Heart left ventricle (tissue), 16 donors: ENCODE data around the gene FSTL5. TPM values are rescaled to one million over a fixed set of nuclear protein-coding genes. Genes with fewer than 3 reads are reported as not detected.

Experiments used
- ATAC-seq, 4 donors: fragments of 200-7000 bp; cut with Tn5 transposase; one replicate each; pipeline ENCODE4 v1.9.1; 2020 to 2022; ENCODE audit warnings: moderate library complexity in 4 of 4, mild to moderate bottlenecking in 3 of 4, moderate number of reproducible peaks in 1 of 4
- DNase-seq, 5 donors: peaks; one replicate each; pipeline ENCODE4 v3.0.0-alpha.2; 2020
- H3K27ac ChIP-seq, 12 donors: fragments of 200-600 bp; sonication (generic) in 4 of 12; one replicate each; pipeline versions ENCODE4 v1.5.0 to v1.8.0; 2016 to 2022; ENCODE audit warnings: mild to moderate bottlenecking in 2 of 12
- H3K27me3 ChIP-seq, 9 donors: fragments of 200-600 bp; sonication (generic) in 2 of 9; one replicate each; pipeline versions ENCODE4 v1.5.1 to v1.8.0; 2016 to 2022; ENCODE audit warnings: mild to moderate bottlenecking in 3 of 9
- H3K36me3 ChIP-seq, 9 donors: fragments of 200-600 bp; sonication (generic) in 2 of 9; one replicate each; pipeline versions ENCODE4 v1.5.0 to v1.8.0; 2018 to 2022; ENCODE audit warnings: mild to moderate bottlenecking in 2 of 9
- H3K4me1 ChIP-seq, 12 donors: fragments of 200-600 bp; sonication (generic) in 4 of 12; one replicate each; pipeline versions ENCODE4 v1.5.0 to v1.8.0; 2016 to 2022; ENCODE audit warnings: mild to moderate bottlenecking in 3 of 12
- H3K4me3 ChIP-seq, 12 donors: fragments of 200-600 bp; sonication (generic) in 4 of 12; one replicate each; pipeline versions ENCODE4 v1.5.0 to v1.8.0; 2017 to 2022; ENCODE audit warnings: mild to moderate bottlenecking in 9 of 12, moderate library complexity in 4 of 12
- H3K9me3 ChIP-seq, 12 donors: fragments of 200-600 bp; sonication (generic) in 4 of 12; one replicate each; pipeline versions ENCODE4 v1.5.0 to v1.8.0; 2016 to 2022; ENCODE audit warnings: mild to moderate bottlenecking in 1 of 12
- POLR2A ChIP-seq, 2 donors: fragments of 450-650 bp; IDR thresholded peaks; one replicate each; pipeline ENCODE4 v1.6.1; 2017; ENCODE audit warnings: antibody characterized with exemption in 2 of 2, mild to moderate bottlenecking in 2 of 2, moderate library complexity in 2 of 2
- WGBS, 4 donors: extraction: QIAGEN DNeasy Blood & Tissue Kit in 2 of 4; methylation state at CpG; one replicate each; pipeline versions ENCODE4 v1.1.5 to v1.1.7; 2013 to 2018; 5-methylcytosine and 5-hydroxymethylcytosine counted together
- intact Hi-C, 10 donors: fragments of 100-400 bp; cut with DNase I; formaldehyde crosslinking; loops; one replicate each; pipeline versions ENCODE4 v1.11.1 to v1.14.2; 2022
- polyA plus RNA-seq, 2 donors: library from polyadenylated mRNA; stranded (reverse); fragments of 200-250 nt; gene quantifications; one replicate each; pipeline ENCODE4 v1.2.3, GENCODE V29; 2013
- total RNA-seq, 9 donors: library from RNA; depleted of rRNA in 2 of 9; stranded (reverse); fragments of >200 nt in 2 of 9; fragmentation: NEBNext Ultra II Directional in 3 of 9; extraction: Animal tissue kit (Norgen Biotek cat#: 25700) in 3 of 9; gene quantifications; one replicate each; pipeline versions ENCODE4 v1.1.0 to v1.2.4, GENCODE V29; 2016 to 2023
- TF ChIP-seq, protein P1 (sequence below), 12 donors: fragments of 200-600 bp; sonication (generic) in 4 of 12; IDR thresholded peaks; one replicate each; pipeline versions ENCODE4 v1.5.0 to v1.8.0; 2018 to 2022; ENCODE audit warnings: antibody characterized with exemption in 12 of 12, mild to moderate bottlenecking in 5 of 12
- donor health status: ischemic (EF 13 %, LVEDD 7.1; RV severe dilation, severe dysfunction).
- donor health status: healthy with polysubstance abuse.
- donor health status: DM: no; HTN: yes; CAD: no.
- donor health status: DM: no; HTN: no; CAD: no.
- donor health status: ischemic (EF 25% LVEDD 6.9; RV normal size, moderate dysfunction).
- donor health status: ischemic (EF 25% LVEDD 5.7; RV mildly dilated, moderate dysfunction).
- donor health status: healthy.
- donor health status: DM: yes; HTN: yes; CAD: no.
- donor health status: ischemic (EF 35%, LVEDD 5.7; RV mildly dilated, moderate dysfunction).
- donor health status: nonischemic (EF 11% LVEDD 7.7; RV severe dilation, severe dysfunction).
- donor health status: DM: yes; HTN: yes; CAD: no.
- donor health status: PGD.
- donor health status: ischemic (EF 29% LVEDD 5.4; RV normal size, mild dysfunction).
- donor health status: nonischemic (EF 23%, LVEDD 6.1; RV moderate dilation, normal function).

Gene FSTL5
- total and polyA plus RNA-seq, 11 donors = not detected

DNA sequence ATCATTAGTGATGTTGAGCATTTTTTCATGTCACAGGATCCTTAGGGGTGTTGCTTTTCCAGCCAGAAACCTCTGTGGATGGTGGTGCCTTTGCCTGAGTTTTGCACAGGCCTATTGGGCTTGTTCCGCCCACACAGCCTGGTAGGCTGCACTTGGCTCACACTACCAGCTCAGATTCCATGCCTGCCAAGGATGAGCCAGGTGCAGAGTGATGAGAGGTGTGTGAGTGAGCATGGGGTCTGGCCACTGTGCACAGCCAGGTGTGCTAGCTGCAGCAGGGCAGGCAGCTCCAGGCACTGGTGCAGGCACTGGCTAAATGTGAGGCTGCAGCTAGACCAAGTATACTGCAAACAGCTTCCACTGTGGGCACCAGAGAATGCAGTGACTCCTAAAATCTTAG, 341.6 kb downstream of the FSTL5 start:
- H3K27me3 ChIP-seq = no peaks in the 10 kb centered on the region
- H3K36me3 ChIP-seq = no peaks in the 10 kb centered on the region
- no peaks in the 10 kb centered on the region for H3K4me1 ChIP-seq
- no peak for TF ChIP-seq POLR2A (IDR thresholded peaks at IDR 0.05)
- TF ChIP-seq, protein P1, sequence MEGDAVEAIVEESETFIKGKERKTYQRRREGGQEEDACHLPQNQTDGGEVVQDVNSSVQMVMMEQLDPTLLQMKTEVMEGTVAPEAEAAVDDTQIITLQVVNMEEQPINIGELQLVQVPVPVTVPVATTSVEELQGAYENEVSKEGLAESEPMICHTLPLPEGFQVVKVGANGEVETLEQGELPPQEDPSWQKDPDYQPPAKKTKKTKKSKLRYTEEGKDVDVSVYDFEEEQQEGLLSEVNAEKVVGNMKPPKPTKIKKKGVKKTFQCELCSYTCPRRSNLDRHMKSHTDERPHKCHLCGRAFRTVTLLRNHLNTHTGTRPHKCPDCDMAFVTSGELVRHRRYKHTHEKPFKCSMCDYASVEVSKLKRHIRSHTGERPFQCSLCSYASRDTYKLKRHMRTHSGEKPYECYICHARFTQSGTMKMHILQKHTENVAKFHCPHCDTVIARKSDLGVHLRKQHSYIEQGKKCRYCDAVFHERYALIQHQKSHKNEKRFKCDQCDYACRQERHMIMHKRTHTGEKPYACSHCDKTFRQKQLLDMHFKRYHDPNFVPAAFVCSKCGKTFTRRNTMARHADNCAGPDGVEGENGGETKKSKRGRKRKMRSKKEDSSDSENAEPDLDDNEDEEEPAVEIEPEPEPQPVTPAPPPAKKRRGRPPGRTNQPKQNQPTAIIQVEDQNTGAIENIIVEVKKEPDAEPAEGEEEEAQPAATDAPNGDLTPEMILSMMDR (IDR thresholded peaks at IDR 0.05) = no peak
- intact Hi-C loops = no loop called here
- H3K4me3 ChIP-seq = no peak overlapping the region
- H3K27ac ChIP-seq = no peak overlapping the region
- H3K9me3 ChIP-seq = peaks cover 0 to 19% (median 6%) of the 10 kb centered on the region in 12 donors
- WGBS, 4 donors = 96 to 100% (median 98%) methylated on average over 1 of the region's 1 CpG
- ATAC-seq = no peak
- DNase-seq = no peak

DNA sequence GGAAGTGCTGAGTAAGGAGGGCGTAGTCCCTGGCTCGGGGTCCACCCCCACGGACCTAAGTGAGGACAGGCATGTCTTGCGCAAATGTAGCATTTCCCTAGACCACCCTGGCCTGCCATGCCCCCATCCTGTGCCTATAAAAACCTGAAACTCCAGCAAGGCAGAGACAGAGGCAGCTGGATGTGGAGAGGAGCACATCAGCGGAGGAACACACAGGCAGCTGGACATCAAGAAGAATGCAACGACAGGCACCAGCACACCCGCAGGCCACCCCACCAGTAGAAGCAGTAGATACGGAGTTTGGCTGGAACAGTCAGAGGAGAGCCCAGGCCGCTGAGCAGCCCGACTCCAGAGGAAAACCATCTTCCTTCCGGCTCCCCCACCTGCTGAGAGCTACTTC, 345.9 kb downstream of the FSTL5 start:
- WGBS, 4 donors = 60 to 74% (median 70%) methylated on average over 10 to 11 of the region's 11 CpGs
- Histone ChIP-seq H3K36me3 (no peaks in the 10 kb centered on the region), H3K9me3 (peaks cover 0 to 13% (median 4%) of the 10 kb centered on the region in 12 donors), H3K27ac (no peak overlapping the region), H3K4me3 (no peak overlapping the region), H3K27me3 (no peaks in the 10 kb centered on the region), H3K4me1 (no peaks in the 10 kb centered on the region)
- DNase-seq (no peak), ATAC-seq (no peak)
- intact Hi-C loops = no loop called here
- no peak for TF ChIP-seq POLR2A (IDR thresholded peaks at IDR 0.05)
- TF ChIP-seq, protein P1 (IDR thresholded peaks at IDR 0.05) = no peak

DNA sequence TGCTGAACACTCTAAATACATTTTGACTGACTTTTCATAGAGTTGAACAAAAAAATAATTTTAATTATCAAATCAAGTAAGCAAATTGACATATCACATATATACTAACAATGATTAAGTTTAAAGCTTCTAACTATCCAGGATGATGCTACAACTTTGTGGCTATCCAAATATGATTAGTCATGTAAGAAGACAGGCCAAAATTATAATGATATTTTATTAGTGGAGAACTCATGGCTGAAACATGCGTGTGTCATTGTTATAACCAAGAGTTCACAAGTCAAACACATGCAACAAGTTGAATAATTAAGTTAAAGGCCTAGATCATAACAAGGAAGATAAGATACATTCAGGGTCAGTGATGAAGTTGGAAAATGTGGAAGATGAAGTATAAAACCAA, 346.8 kb downstream of the FSTL5 start:
- ATAC-seq (no peak), DNase-seq (no peak)
- Histone ChIP-seq H3K4me3 (no peak overlapping the region), H3K9me3 (peaks cover 0 to 5% (median 0%) of the 10 kb centered on the region in 12 donors), H3K36me3 (no peaks in the 10 kb centered on the region), H3K27me3 (no peaks in the 10 kb centered on the region), H3K27ac (no peak overlapping the region), H3K4me1 (no peaks in the 10 kb centered on the region)
- TF ChIP-seq, protein P1 (IDR thresholded peaks at IDR 0.05) = no peak
- intact Hi-C loops = no loop called here
- WGBS, 4 donors = 90 to 96% (median 93%) methylated on average over 1 of the region's 1 CpG

DNA sequence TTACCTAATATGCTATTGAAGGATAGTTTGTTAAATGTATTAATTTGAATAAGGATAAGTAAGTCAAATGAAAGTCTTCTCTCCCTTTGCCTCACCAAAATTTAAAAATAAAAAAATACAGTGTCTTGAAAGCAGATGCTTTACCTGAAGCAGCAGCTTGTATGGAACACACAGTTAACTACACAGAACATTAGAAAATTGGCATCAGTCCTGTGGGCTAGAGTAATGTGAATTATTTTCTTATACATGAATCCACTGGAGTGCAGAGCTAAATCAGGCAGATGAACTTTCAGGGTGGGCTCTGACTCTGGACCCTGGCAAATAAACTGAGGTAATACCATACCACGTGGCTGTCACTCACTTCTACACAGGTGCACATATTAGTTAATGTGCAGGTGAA, 348.0 kb downstream of the FSTL5 start:
- DNase-seq (no peak), ATAC-seq (no peak)
- 70 to 79% (median 73%) methylated on average over 1 of the region's 1 CpG for WGBS, 4 donors
- no peaks in the 10 kb centered on the region for H3K4me1 ChIP-seq
- no peaks in the 10 kb centered on the region for H3K27me3 ChIP-seq
- H3K27ac ChIP-seq = no peak overlapping the region
- intact Hi-C loops = no loop called here
- H3K4me3 ChIP-seq = no peak overlapping the region
- H3K36me3 ChIP-seq = no peaks in the 10 kb centered on the region
- TF ChIP-seq, protein P1 (IDR thresholded peaks at IDR 0.05) = no peak
- TF ChIP-seq POLR2A (IDR thresholded peaks at IDR 0.05) = no peak
- H3K9me3 ChIP-seq = no peaks in the 10 kb centered on the region
